WTC11 (cell line): Measurements from ENCODE around the gene ARHGDIG.

Experiments used
- IRF2 ChIP-seq: sonication (generic); formaldehyde crosslinking; IDR thresholded peaks from 2 replicates; pipeline ENCODE4 v1.8.0; 2022; ENCODE audit warnings: low read depth, missing genetic modification reagents, borderline replicate concordance
- MAX ChIP-seq: sonication (generic); formaldehyde crosslinking; IDR thresholded peaks from 2 replicates; pipeline ENCODE4 v1.8.0; 2022; ENCODE audit warnings: mild to moderate bottlenecking, missing genetic modification reagents

- TF ChIP-seq MAX (CRISPR knock-in tag) (no peak), IRF2 (CRISPR knock-in tag) (no peak)
These were observed 13.9 kb upstream of the ARHGDIG start for GRCh38 chr16:266258-267164.
